ENCODE data around the gene CDH13.

CDH13 gene

GRCh38 chr16:83301971-83302370 lies 675.2 kb downstream of the CDH13 start:
- Histone ChIP-seq H3K4me3 (ENCODE audit: low read length) (no peak overlapping the region), H3K36me3 (replicated peaks; ENCODE audit: insufficient read depth, low read length) (no peaks in the 10 kb centered on the region), H3K9me2 (replicated peaks; ENCODE audit: insufficient read depth, low read length) (no peaks in the 10 kb centered on the region), H3K9ac (ENCODE audit: low read length) (no peak overlapping the region), H3K27ac (ENCODE audit: low read length) (no peak overlapping the region), H3K4me2 (ENCODE audit: low read depth, low read length) (no peak overlapping the region), H4K20me1 (ENCODE audit: insufficient read depth, low read length) (no peaks in the 10 kb centered on the region), H3K27me3 (replicated peaks; ENCODE audit: insufficient read depth, low read length) (no peaks in the 10 kb centered on the region), H3F3A (ENCODE audit: insufficient read depth, low read length) (no peaks in the 10 kb centered on the region), H2AFZ (ENCODE audit: low read length) (no peak overlapping the region), H3K79me2 (ENCODE audit: low read length) (no peaks in the 10 kb centered on the region), H3K9me3 (replicated peaks; ENCODE audit: insufficient read depth, low read length) (no peaks in the 10 kb centered on the region), H3K4me1 (ENCODE audit: low read length) (no peaks in the 10 kb centered on the region)
- TF ChIP-seq EZH2phosphoT487 (IDR thresholded peaks at IDR 0.05; ENCODE audit: low read length): no peak
- no peak for TF ChIP-seq EZH2 (optimal IDR thresholded peaks at IDR 0.05; ENCODE audit: low read depth, low read length)
- no peak for TF ChIP-seq CTCF (IDR thresholded peaks at IDR 0.05; ENCODE audit: low read length)
- no peak for DNase-seq

GRCh38 chr16:83302853-83303252 lies 676.1 kb downstream of the CDH13 start:
- Histone ChIP-seq H3K9me3 (replicated peaks; ENCODE audit: insufficient read depth, low read length) (no peaks in the 10 kb centered on the region), H3K27me3 (replicated peaks; ENCODE audit: insufficient read depth, low read length) (no peaks in the 10 kb centered on the region), H4K20me1 (ENCODE audit: insufficient read depth, low read length) (no peaks in the 10 kb centered on the region), H3K4me1 (ENCODE audit: low read length) (no peaks in the 10 kb centered on the region), H3K4me3 (ENCODE audit: low read length) (no peak overlapping the region), H3K79me2 (ENCODE audit: low read length) (no peaks in the 10 kb centered on the region), H3F3A (ENCODE audit: insufficient read depth, low read length) (no peaks in the 10 kb centered on the region), H2AFZ (ENCODE audit: low read length) (no peak overlapping the region), H3K36me3 (replicated peaks; ENCODE audit: insufficient read depth, low read length) (no peaks in the 10 kb centered on the region), H3K27ac (ENCODE audit: low read length) (no peak overlapping the region), H3K4me2 (ENCODE audit: low read depth, low read length) (no peak overlapping the region), H3K9ac (ENCODE audit: low read length) (no peak overlapping the region), H3K9me2 (replicated peaks; ENCODE audit: insufficient read depth, low read length) (no peaks in the 10 kb centered on the region)
- DNase-seq: no peak
- TF ChIP-seq EZH2 (optimal IDR thresholded peaks at IDR 0.05; ENCODE audit: low read depth, low read length) (no peak), EZH2phosphoT487 (IDR thresholded peaks at IDR 0.05; ENCODE audit: low read length) (no peak), CTCF (IDR thresholded peaks at IDR 0.05; ENCODE audit: low read length) (no peak)

GRCh38 chr16:83305092-83305491 lies 678.3 kb downstream of the CDH13 start:
- no peaks in the 10 kb centered on the region for H3K27me3 ChIP-seq (replicated peaks; ENCODE audit: insufficient read depth, low read length)
- H3K9me2 ChIP-seq (replicated peaks; ENCODE audit: insufficient read depth, low read length): no peaks in the 10 kb centered on the region
- H4K20me1 ChIP-seq (ENCODE audit: insufficient read depth, low read length): no peaks in the 10 kb centered on the region
- no peak overlapping the region for H3K4me3 ChIP-seq (ENCODE audit: low read length)
- TF ChIP-seq CTCF (IDR thresholded peaks at IDR 0.05; ENCODE audit: low read length): no peak
- TF ChIP-seq EZH2 (optimal IDR thresholded peaks at IDR 0.05; ENCODE audit: low read depth, low read length): no peak
- no peak for TF ChIP-seq EZH2phosphoT487 (IDR thresholded peaks at IDR 0.05; ENCODE audit: low read length)
- no peak for DNase-seq
- no peaks in the 10 kb centered on the region for H3F3A ChIP-seq (ENCODE audit: insufficient read depth, low read length)
- no peak overlapping the region for H3K4me2 ChIP-seq (ENCODE audit: low read depth, low read length)
- no peak overlapping the region for H2AFZ ChIP-seq (ENCODE audit: low read length)
- H3K9me3 ChIP-seq (replicated peaks; ENCODE audit: insufficient read depth, low read length): no peaks in the 10 kb centered on the region
- H3K4me1 ChIP-seq (ENCODE audit: low read length): no peaks in the 10 kb centered on the region
- no peaks in the 10 kb centered on the region for H3K79me2 ChIP-seq (ENCODE audit: low read length)
- H3K9ac ChIP-seq (ENCODE audit: low read length): no peak overlapping the region
- no peaks in the 10 kb centered on the region for H3K36me3 ChIP-seq (replicated peaks; ENCODE audit: insufficient read depth, low read length)
- H3K27ac ChIP-seq (ENCODE audit: low read length): no peak overlapping the region
